Hepatocyte (in vitro differentiated cells): ENCODE results near the gene TFPI2.

Experiments used
- CTCF ChIP-seq: fragments of 200-600 bp; sonication (generic); IDR thresholded peaks from 2 replicates; pipeline ENCODE4 v1.5.1; 2016; ENCODE audit warnings: antibody characterized with exemption, mild to moderate bottlenecking; ENCODE audit not compliant: poor library complexity
- EZH2 ChIP-seq: fragments of 200-600 bp; sonication (generic); IDR thresholded peaks from 2 replicates; pipeline ENCODE4 v1.6.1; 2016; ENCODE audit warnings: antibody characterized with exemption, mild to moderate bottlenecking, borderline replicate concordance
- EZH2phosphoT487 ChIP-seq: fragments of 200-600 bp; sonication (generic); IDR thresholded peaks from one replicate; pipeline ENCODE4 v1.6.1; 2018; ENCODE audit warnings: antibody characterized with exemption, mild to moderate bottlenecking, low read depth, moderate library complexity; ENCODE audit not compliant: unreplicated experiment, severe bottlenecking

- TF ChIP-seq EZH2 (no peak), CTCF (no peak), EZH2phosphoT487 (no peak)
Measured at GRCh38 chr7:93879356-93879755, 11.2 kb downstream of the TFPI2 start.
